ENCODE results near the gene METTL26. TPM values are rescaled to one million over a fixed set of nuclear protein-coding genes. Genes with fewer than 3 reads are reported as not detected.

Gene METTL26
- total RNA-seq, 2 donors from 2014 or later: 43.7 to 102 TPM

DNA sequence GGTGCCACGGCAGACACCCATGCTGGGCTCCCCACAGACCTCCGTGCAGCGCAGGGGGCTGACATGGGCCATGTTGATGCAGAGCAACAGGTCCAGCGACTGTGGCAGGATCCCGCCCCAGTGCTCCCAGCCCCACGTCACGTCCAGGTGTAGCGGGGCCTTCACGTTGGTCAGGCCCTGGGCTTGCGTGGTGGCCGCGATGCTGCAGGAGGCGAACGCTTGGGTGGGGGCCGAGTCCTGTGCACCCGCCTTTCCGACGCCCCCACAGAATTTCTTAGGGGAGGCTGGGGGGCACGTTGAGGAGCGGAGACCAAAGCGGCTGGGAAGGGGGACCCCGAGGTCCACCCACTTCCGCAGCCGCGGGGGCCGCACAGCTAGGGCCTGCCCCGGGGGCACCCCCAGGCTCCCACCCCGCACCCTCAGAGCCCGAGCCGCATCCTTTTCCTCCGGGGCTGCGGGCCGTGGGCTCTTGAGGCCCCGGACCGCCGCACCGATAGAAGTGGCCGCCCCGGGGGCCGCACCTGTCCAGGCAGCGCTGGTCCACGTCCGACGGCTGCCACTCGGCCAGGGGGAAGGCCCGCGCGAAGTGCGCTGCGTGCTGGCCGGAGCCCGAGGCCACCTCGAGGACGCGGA lies 416 bp downstream of the METTL26 start:
- intact Hi-C loops (cut with DNase I): no loop called here
- Histone ChIP-seq H3K9me3 (no peaks in the 10 kb centered on the region), H3K9ac (ENCODE audit: low read depth in 2 of 2, low read length in 2 of 2) (peak overlapping the region; percentile 92 to 96), H3K27ac (peak overlapping the region; percentile 94), H3K4me3 (peak overlapping the region; percentile 87), H3K4me1 (peaks cover 13% of the 10 kb centered on the region), H3K36me3 (no peaks in the 10 kb centered on the region), H3K27me3 (no peaks in the 10 kb centered on the region)
- DNase-seq: no peak
- no peak for TF ChIP-seq CTCF (IDR thresholded peaks at IDR 0.05)

DNA sequence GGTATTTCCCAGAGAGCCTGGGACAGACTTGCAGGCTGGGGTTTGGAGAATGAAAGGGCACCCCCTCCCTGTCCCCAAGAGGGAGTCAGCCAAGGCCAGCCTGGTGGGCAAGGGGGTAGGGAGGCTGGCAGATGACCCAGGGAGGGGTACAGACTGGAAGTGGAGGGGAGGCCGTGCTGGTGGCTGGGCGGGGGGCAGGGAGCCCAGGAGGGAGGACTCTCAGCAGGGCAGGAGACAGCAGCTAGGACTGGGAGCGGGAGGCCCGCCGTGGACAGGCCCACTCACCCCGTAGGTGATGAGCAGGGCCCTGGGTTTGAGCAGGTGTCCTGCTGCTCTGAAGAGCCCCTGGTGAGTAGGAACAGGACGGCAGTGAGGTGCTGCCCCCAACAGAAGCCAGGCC lies 1.1 kb downstream of the METTL26 start:
- H3K36me3 ChIP-seq: no peaks in the 10 kb centered on the region
- DNase-seq: no peak
- no peak overlapping the region for H3K27ac ChIP-seq
- peak overlapping the region in 1 of 2 donors; percentile 92 for H3K9ac ChIP-seq (ENCODE audit: low read depth in 2 of 2, low read length in 2 of 2)
- H3K4me3 ChIP-seq: no peak overlapping the region
- no peaks in the 10 kb centered on the region for H3K9me3 ChIP-seq
- peaks cover 13% of the 10 kb centered on the region for H3K4me1 ChIP-seq
- H3K27me3 ChIP-seq: no peaks in the 10 kb centered on the region
- no peak for TF ChIP-seq CTCF (IDR thresholded peaks at IDR 0.05)
- intact Hi-C loops (cut with DNase I): no loop called here

- Histone ChIP-seq H3K9me3 (no peaks in the 10 kb centered on the region), H3K36me3 (no peaks in the 10 kb centered on the region), H3K9ac (ENCODE audit: low read depth in 2 of 2, low read length in 2 of 2) (no peak overlapping the region), H3K27me3 (no peaks in the 10 kb centered on the region), H3K4me3 (no peak overlapping the region), H3K27ac (no peak overlapping the region), H3K4me1 (peaks cover 13% of the 10 kb centered on the region)
- no peak for DNase-seq
- intact Hi-C loops (cut with DNase I): no loop called here
- no peak for TF ChIP-seq CTCF (IDR thresholded peaks at IDR 0.05)
Observed at GRCh38 chr16:634051-634670, 1.9 kb downstream of the METTL26 start.

DNA sequence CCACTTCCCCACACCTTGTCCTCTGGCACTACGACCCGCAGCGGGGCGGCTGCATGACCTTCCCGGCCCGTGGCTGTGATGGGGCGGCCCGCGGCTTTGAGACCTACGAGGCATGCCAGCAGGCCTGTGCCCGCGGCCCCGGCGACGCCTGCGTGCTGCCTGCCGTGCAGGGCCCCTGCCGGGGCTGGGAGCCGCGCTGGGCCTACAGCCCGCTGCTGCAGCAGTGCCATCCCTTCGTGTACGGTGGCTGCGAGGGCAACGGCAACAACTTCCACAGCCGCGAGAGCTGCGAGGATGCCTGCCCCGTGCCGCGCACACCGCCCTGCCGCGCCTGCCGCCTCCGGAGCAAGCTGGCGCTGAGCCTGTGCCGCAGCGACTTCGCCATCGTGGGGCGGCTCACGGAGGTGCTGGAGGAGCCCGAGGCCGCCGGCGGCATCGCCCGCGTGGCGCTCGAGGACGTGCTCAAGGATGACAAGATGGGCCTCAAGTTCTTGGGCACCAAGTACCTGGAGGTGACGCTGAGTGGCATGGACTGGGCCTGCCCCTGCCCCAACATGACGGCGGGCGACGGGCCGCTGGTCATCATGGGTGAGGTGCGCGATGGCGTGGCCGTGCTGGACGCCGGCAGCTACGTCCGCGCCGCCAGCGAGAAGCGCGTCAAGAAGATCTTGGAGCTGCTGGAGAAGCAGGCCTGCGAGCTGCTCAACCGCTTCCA lies 2.6 kb downstream of the METTL26 start:
- H3K4me1 ChIP-seq: peaks cover 13% of the 10 kb centered on the region
- H3K36me3 ChIP-seq: no peaks in the 10 kb centered on the region
- H3K27ac ChIP-seq: no peak overlapping the region
- no peak for TF ChIP-seq CTCF (IDR thresholded peaks at IDR 0.05)
- H3K9me3 ChIP-seq: no peaks in the 10 kb centered on the region
- no peak overlapping the region for H3K9ac ChIP-seq (ENCODE audit: low read depth in 2 of 2, low read length in 2 of 2)
- DNase-seq: no peak
- no peak overlapping the region for H3K4me3 ChIP-seq
- no peaks in the 10 kb centered on the region for H3K27me3 ChIP-seq
- intact Hi-C loops (cut with DNase I): no loop called here

DNA sequence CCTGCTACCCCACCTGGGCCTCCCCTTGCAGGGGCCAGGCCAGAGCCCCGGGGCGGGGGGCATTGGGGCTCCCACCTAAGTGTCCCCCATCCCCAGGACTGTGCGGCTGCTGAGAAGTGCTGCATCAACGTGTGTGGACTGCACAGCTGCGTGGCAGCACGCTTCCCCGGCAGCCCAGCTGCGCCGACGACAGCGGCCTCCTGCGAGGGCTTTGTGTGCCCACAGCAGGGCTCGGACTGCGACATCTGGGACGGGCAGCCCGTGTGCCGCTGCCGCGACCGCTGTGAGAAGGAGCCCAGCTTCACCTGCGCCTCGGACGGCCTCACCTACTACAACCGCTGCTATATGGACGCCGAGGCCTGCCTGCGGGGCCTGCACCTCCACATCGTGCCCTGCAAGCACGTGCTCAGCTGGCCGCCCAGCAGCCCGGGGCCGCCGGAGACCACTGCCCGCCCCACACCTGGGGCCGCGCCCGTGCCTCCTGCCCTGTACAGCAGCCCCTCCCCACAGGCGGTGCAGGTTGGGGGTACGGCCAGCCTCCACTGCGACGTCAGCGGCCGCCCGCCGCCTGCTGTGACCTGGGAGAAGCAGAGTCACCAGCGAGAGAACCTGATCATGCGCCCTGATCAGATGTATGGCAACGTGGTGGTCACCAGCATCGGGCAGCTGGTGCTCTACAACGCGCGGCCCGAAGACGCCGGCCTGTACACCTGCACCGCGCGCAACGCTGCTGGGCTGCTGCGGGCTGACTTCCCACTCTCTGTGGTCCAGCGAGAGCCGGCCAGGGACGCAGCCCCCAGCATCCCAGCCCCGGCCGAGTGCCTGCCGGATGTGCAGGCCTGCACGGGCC lies 3.4 kb downstream of the METTL26 start:
- intact Hi-C loops (cut with DNase I): no loop called here
- Histone ChIP-seq H3K9me3 (no peaks in the 10 kb centered on the region), H3K27me3 (no peaks in the 10 kb centered on the region), H3K4me3 (no peak overlapping the region), H3K4me1 (peaks cover 13% of the 10 kb centered on the region), H3K9ac (ENCODE audit: low read depth in 2 of 2, low read length in 2 of 2) (no peak overlapping the region), H3K27ac (no peak overlapping the region), H3K36me3 (no peaks in the 10 kb centered on the region)
- DNase-seq: no peak
- TF ChIP-seq CTCF (IDR thresholded peaks at IDR 0.05): no peak

All from colonic mucosa (tissue), 4 donors.